ENCODE measurements around the gene STKLD1. TPM values are rescaled to one million over a fixed set of nuclear protein-coding genes. Genes with fewer than 3 reads are reported as not detected.
"Not testable (repeated sequence)": the region's sequence is repeated elsewhere in the genome, so short reads cannot be mapped to it uniquely, and the experiment has no call there.

STKLD1 gene
- under 1 TPM in 2 of 3 donors, not detected in 1; 0.16 to 0.42 TPM for total RNA-seq

- peak; percentile 78 to 79 for ATAC-seq
- Mint-ChIP-seq H3K4me1 (ENCODE audit: low read depth) (peaks cover 37% of the 10 kb centered on the region), H3K4me3 (peak within 1 kb of the TSS; percentile 98)
Observed at GRCh38 chr9:133375724-133376654, at the start of gene STKLD1, which contains the start of gene SURF4. TSS of gene STKLD1 (plus strand) at chr9:133376366. CDS start at chr9:133376474, 108 bp downstream. TSS of gene SURF4 (minus strand) at chr9:133376060. CDS start at chr9:133375969, 91 bp downstream.

GRCh38 chr9:133327021-133327420 lies 49.1 kb upstream of the STKLD1 start:
- H3K36me3 Mint-ChIP-seq (ENCODE audit: insufficient read depth): peaks cover 24% of the 10 kb centered on the region
- H3K27me3 Mint-ChIP-seq (ENCODE audit: low read depth); H3K9me3 Mint-ChIP-seq; H3K4me3 Mint-ChIP-seq; DNase-seq; ATAC-seq; H3K4me1 Mint-ChIP-seq (ENCODE audit: low read depth): not testable (repeated sequence)

More at GRCh38 chr9:133375724-133376654, at the start of gene STKLD1, which contains the start of gene SURF4:
- peaks cover 13% of the 10 kb centered on the region for H3K36me3 Mint-ChIP-seq (ENCODE audit: insufficient read depth)
- peak; percentile 95 for DNase-seq
- no peaks in the 10 kb centered on the region for H3K27me3 Mint-ChIP-seq (ENCODE audit: low read depth)
- no peaks in the 10 kb centered on the region for H3K9me3 Mint-ChIP-seq

- DNase-seq: no peak
- peaks cover 5% of the 10 kb centered on the region for H3K4me1 Mint-ChIP-seq (ENCODE audit: low read depth)
- no peaks in the 10 kb centered on the region for H3K9me3 Mint-ChIP-seq
- ATAC-seq: no peak
- no peaks in the 10 kb centered on the region for H3K27me3 Mint-ChIP-seq (ENCODE audit: low read depth)
- peaks cover 31% of the 10 kb centered on the region for H3K36me3 Mint-ChIP-seq (ENCODE audit: insufficient read depth)
- H3K4me3 Mint-ChIP-seq: no peak overlapping the region
Observed at GRCh38 chr9:133327834-133328484, 48.2 kb upstream of the STKLD1 start.

GRCh38 chr9:133329306-133330156 lies 46.6 kb upstream of the STKLD1 start:
- ATAC-seq; H3K9me3 Mint-ChIP-seq; H3K27me3 Mint-ChIP-seq (ENCODE audit: low read depth); H3K4me3 Mint-ChIP-seq; DNase-seq: not testable (repeated sequence)
- H3K4me1 Mint-ChIP-seq (ENCODE audit: low read depth): peaks cover 15% of the 10 kb centered on the region
- peaks cover 44% of the 10 kb centered on the region for H3K36me3 Mint-ChIP-seq (ENCODE audit: insufficient read depth)

- ATAC-seq (no peak), DNase-seq (no peak)
- Mint-ChIP-seq H3K4me3 (no peak overlapping the region), H3K27me3 (ENCODE audit: low read depth) (no peaks in the 10 kb centered on the region), H3K4me1 (ENCODE audit: low read depth) (peaks cover 19% of the 10 kb centered on the region), H3K36me3 (ENCODE audit: insufficient read depth) (peaks cover 50% of the 10 kb centered on the region), H3K9me3 (no peaks in the 10 kb centered on the region)
Observed at GRCh38 chr9:133331221-133331620, 44.9 kb upstream of the STKLD1 start.

GRCh38 chr9:133331641-133332380 lies 44.4 kb upstream of the STKLD1 start:
- H3K36me3 Mint-ChIP-seq (ENCODE audit: insufficient read depth): peaks cover 50% of the 10 kb centered on the region
- H3K4me1 Mint-ChIP-seq (ENCODE audit: low read depth): peaks cover 20% of the 10 kb centered on the region
- no peaks in the 10 kb centered on the region for H3K9me3 Mint-ChIP-seq
- DNase-seq (no peak), ATAC-seq (no peak)
- H3K4me3 Mint-ChIP-seq: no peak overlapping the region
- no peaks in the 10 kb centered on the region for H3K27me3 Mint-ChIP-seq (ENCODE audit: low read depth)

- Mint-ChIP-seq H3K9me3 (no peaks in the 10 kb centered on the region), H3K4me1 (ENCODE audit: low read depth) (peaks cover 21% of the 10 kb centered on the region), H3K4me3 (no peak overlapping the region), H3K36me3 (ENCODE audit: insufficient read depth) (peaks cover 50% of the 10 kb centered on the region), H3K27me3 (ENCODE audit: low read depth) (no peaks in the 10 kb centered on the region)
- DNase-seq: no peak
- ATAC-seq: no peak
Observed at GRCh38 chr9:133332381-133332730, 43.8 kb upstream of the STKLD1 start.

GRCh38 chr9:133333011-133333410 lies 43.2 kb upstream of the STKLD1 start:
- Mint-ChIP-seq H3K4me3 (no peak overlapping the region), H3K36me3 (ENCODE audit: insufficient read depth) (peaks cover 48% of the 10 kb centered on the region), H3K27me3 (ENCODE audit: low read depth) (no peaks in the 10 kb centered on the region), H3K9me3 (no peaks in the 10 kb centered on the region), H3K4me1 (ENCODE audit: low read depth) (peaks cover 23% of the 10 kb centered on the region)
- ATAC-seq (no peak), DNase-seq (no peak)

GRCh38 chr9:133333566-133333965 lies 42.6 kb upstream of the STKLD1 start:
- DNase-seq: no peak

GRCh38 chr9:133334161-133334560 lies 42.0 kb upstream of the STKLD1 start:
- Mint-ChIP-seq H3K9me3 (no peaks in the 10 kb centered on the region), H3K4me3 (peak overlapping the region; percentile 89), H3K36me3 (ENCODE audit: insufficient read depth) (peaks cover 48% of the 10 kb centered on the region), H3K4me1 (ENCODE audit: low read depth) (peaks cover 26% of the 10 kb centered on the region), H3K27me3 (ENCODE audit: low read depth) (no peaks in the 10 kb centered on the region)
- DNase-seq: no peak
- ATAC-seq: no peak

More at GRCh38 chr9:133333566-133333965, 42.6 kb upstream of the STKLD1 start:
- Mint-ChIP-seq H3K4me1 (ENCODE audit: low read depth) (peaks cover 24% of the 10 kb centered on the region), H3K36me3 (ENCODE audit: insufficient read depth) (peaks cover 46% of the 10 kb centered on the region), H3K27me3 (ENCODE audit: low read depth) (no peaks in the 10 kb centered on the region), H3K4me3 (peak overlapping the region; percentile 89), H3K9me3 (no peaks in the 10 kb centered on the region)
- no peak for ATAC-seq

- H3K9me3 Mint-ChIP-seq; DNase-seq; H3K27me3 Mint-ChIP-seq (ENCODE audit: low read depth); ATAC-seq: not testable (repeated sequence)
- Mint-ChIP-seq H3K4me3 (peak overlapping the region; percentile 89), H3K4me1 (ENCODE audit: low read depth) (peaks cover 31% of the 10 kb centered on the region), H3K36me3 (ENCODE audit: insufficient read depth) (peaks cover 51% of the 10 kb centered on the region)
Observed at GRCh38 chr9:133334888-133335287, 41.3 kb upstream of the STKLD1 start.

GRCh38 chr9:133335924-133336811 lies 40.0 kb upstream of the STKLD1 start, which contains the start of gene SURF6:
TSS of gene SURF6 (minus strand) at chr9:133336188. CDS start at chr9:133336132, 56 bp downstream.
- Mint-ChIP-seq H3K4me1 (ENCODE audit: low read depth) (peaks cover 42% of the 10 kb centered on the region), H3K9me3 (no peaks in the 10 kb centered on the region), H3K27me3 (ENCODE audit: low read depth) (no peaks in the 10 kb centered on the region), H3K36me3 (ENCODE audit: insufficient read depth) (peaks cover 48% of the 10 kb centered on the region), H3K4me3 (peak within 1 kb of the TSS; percentile 89)
- ATAC-seq (peak; percentile 98), DNase-seq (peak; percentile 90)

Measured in activated T-cell treated with anti-CD3 and anti-CD28 coated beads, Interleukin-2, amount 50 U/mL, for 4 hours (primary cell).